GM23338 (cell line): Measurements from ENCODE around the gene RABIF. TPM values are rescaled to one million over a fixed set of nuclear protein-coding genes. Genes with fewer than 3 reads are reported as not detected.
A peak's percentile ranks its signal among the peaks of the same experiment; 100 is the strongest.

Experiments
- ATAC-seq: fragments of 200-7000 bp; cut with Tn5 transposase; 3 replicates; pipeline ENCODE4 v1.9.1; 2020
- DNase-seq: peaks from one replicate; pipeline ENCODE4 v3.0.0-alpha.2; 2015; ENCODE audit warnings: low spot score
- H2AFZ ChIP-seq: fragments of 200-600 bp; sonication (generic); 2 replicates; pipeline ENCODE4 v1.8.0; 2016; ENCODE audit warnings: antibody characterized with exemption, mild to moderate bottlenecking, moderate library complexity
- H3F3A ChIP-seq: fragments of 200-600 bp; sonication (generic); replicated peaks from 2 replicates; pipeline ENCODE4 v1.8.0; 2017; ENCODE audit warnings: antibody characterized with exemption, mixed run types, low read depth
- H3K27ac ChIP-seq: fragments of 200-600 bp; sonication (generic); 2 replicates; pipeline ENCODE4 v1.6.1; 2016; ENCODE audit warnings: low read depth
- H3K27me3 ChIP-seq: fragments of 200-600 bp; sonication (generic); 2 replicates; pipeline ENCODE4 v1.8.0; 2016; ENCODE audit warnings: mild to moderate bottlenecking, mixed run types, moderate library complexity; ENCODE audit not compliant: insufficient read depth
- H3K36me3 ChIP-seq: fragments of 200-600 bp; sonication (generic); 2 replicates; pipeline ENCODE4 v1.8.0; 2016; ENCODE audit warnings: mild to moderate bottlenecking; ENCODE audit not compliant: insufficient read depth
- H3K4me1 ChIP-seq: fragments of 200-600 bp; sonication (generic); 2 replicates; pipeline ENCODE4 v1.8.0; 2016; ENCODE audit warnings: mild to moderate bottlenecking, moderate library complexity; ENCODE audit not compliant: insufficient read depth
- H3K4me2 ChIP-seq: fragments of 200-600 bp; sonication (generic); 2 replicates; pipeline ENCODE4 v1.7.1; 2017; ENCODE audit warnings: mixed run types
- H3K4me3 ChIP-seq: fragments of 200-600 bp; sonication (generic); 2 replicates; pipeline ENCODE4 v1.6.1; 2016; ENCODE audit warnings: mixed run types
- H3K79me2 ChIP-seq: fragments of 200-600 bp; sonication (generic); replicated peaks from 2 replicates; pipeline ENCODE4 v1.8.0; 2017; ENCODE audit warnings: mild to moderate bottlenecking; ENCODE audit not compliant: insufficient read depth
- H3K9me2 ChIP-seq: fragments of 200-600 bp; sonication (generic); 2 replicates; pipeline ENCODE4 v1.8.0; 2017; ENCODE audit not compliant: insufficient read depth
- H4K20me1 ChIP-seq: fragments of 200-600 bp; sonication (generic); replicated peaks from 2 replicates; pipeline ENCODE4 v1.8.0; 2017; ENCODE audit warnings: mild to moderate bottlenecking; ENCODE audit not compliant: insufficient read depth
- H3K27ac Mint-ChIP-seq: 2 replicates; pipeline ENCODE4 v1.8.0; 2020; ENCODE audit warnings: inconsistent platforms, mild to moderate bottlenecking, moderate library complexity, mixed read lengths
- H3K27me3 Mint-ChIP-seq: 3 replicates; pipeline ENCODE4 v1.8.0; 2022; ENCODE audit warnings: low read depth, mild to moderate bottlenecking, moderate library complexity, mixed read lengths, inconsistent platforms; ENCODE audit not compliant: insufficient read depth, poor library complexity
- H3K36me3 Mint-ChIP-seq: 3 replicates; pipeline ENCODE4 v1.8.0; 2021; ENCODE audit warnings: low read depth, mild to moderate bottlenecking, inconsistent platforms, moderate library complexity, mixed read lengths
- H3K4me1 Mint-ChIP-seq: 3 replicates; pipeline ENCODE4 v1.8.0; 2020; ENCODE audit warnings: mild to moderate bottlenecking, inconsistent platforms, mixed read lengths
- H3K4me3 Mint-ChIP-seq: 3 replicates; pipeline ENCODE4 v1.8.0; 2021; ENCODE audit warnings: moderate library complexity, mild to moderate bottlenecking, inconsistent platforms, mixed read lengths
- H3K9me3 Mint-ChIP-seq: 3 replicates; pipeline ENCODE4 v1.8.0; 2020; ENCODE audit warnings: moderate library complexity, mild to moderate bottlenecking, inconsistent platforms, mixed read lengths
- CREB1 ChIP-seq: fragments of 250-450 bp; sonication (Bioruptor Pico); IDR thresholded peaks from 2 replicates; pipeline ENCODE4 v1.5.0; 2020; ENCODE audit warnings: low read depth, mild to moderate bottlenecking, moderate library complexity
- CTCF ChIP-seq, 2 experiments: fragments of 200-600 bp in 1 of 2; sonication (generic) in 1 of 2; conservative IDR thresholded peaks; 2 replicates each; pipeline versions ENCODE4 v1.5.1 to v1.6.1; 2016 to 2017; ENCODE audit warnings: antibody characterized with exemption in 2 of 2, low read depth in 2 of 2, mild to moderate bottlenecking in 2 of 2, moderate library complexity in 1 of 2
- ETS1 ChIP-seq: IDR thresholded peaks from 2 replicates; pipeline ENCODE4 v1.6.1; 2016; ENCODE audit warnings: antibody characterized with exemption
- EZH2phosphoT487 ChIP-seq: fragments of 200-600 bp; sonication (generic); IDR thresholded peaks from one replicate; pipeline ENCODE4 v1.8.1; 2018; ENCODE audit warnings: antibody characterized with exemption; ENCODE audit not compliant: unreplicated experiment
- JUNB ChIP-seq: IDR thresholded peaks from one replicate; pipeline ENCODE4 v1.6.1; 2016; ENCODE audit warnings: antibody characterized with exemption; ENCODE audit not compliant: unreplicated experiment
- NANOG ChIP-seq: IDR thresholded peaks from 2 replicates; pipeline ENCODE4 v1.6.1; 2016; ENCODE audit warnings: antibody characterized with exemption, borderline replicate concordance
- POLR2AphosphoS5 ChIP-seq: IDR thresholded peaks from 2 replicates; pipeline ENCODE4 v1.6.1; 2016; ENCODE audit warnings: antibody characterized with exemption, low read depth
- STAT1 ChIP-seq: IDR thresholded peaks from one replicate; pipeline ENCODE4 v1.6.1; 2016; ENCODE audit warnings: antibody characterized with exemption; ENCODE audit not compliant: unreplicated experiment
- ZNF462 ChIP-seq: fragments of 250-450 bp; sonication (Bioruptor Pico); IDR thresholded peaks from 2 replicates; pipeline ENCODE4 v1.5.0; 2020; ENCODE audit warnings: mild to moderate bottlenecking, moderate library complexity
- polyA plus RNA-seq: library from polyadenylated mRNA; unstranded; fragments of >200 nt; fragmentation: Nextera tagmentation; extraction: Ambion mirVana; gene quantifications from 2 replicates; pipeline ENCODE4 v1.2.1, GENCODE V29; 2016
- total RNA-seq: library from RNA; depleted of rRNA; stranded (reverse); fragments of >200 nt; shearing (Covaris generic); gene quantifications from 2 replicates; pipeline ENCODE4 v1.2.3, GENCODE V29; 2014

The RABIF gene
- total and polyA plus RNA-seq, 2 experiments from 2014 or later, result 4.9 to 7.6 TPM

- no peak for TF ChIP-seq ZNF462 (CRISPR knock-in tag)
- no peak for TF ChIP-seq NANOG
- no peak for TF ChIP-seq JUNB
- TF ChIP-seq STAT1, result no peak
- TF ChIP-seq ETS1, result no peak
- TF ChIP-seq CREB1 (CRISPR knock-in tag), result no peak
- TF ChIP-seq EZH2phosphoT487, result no peak
Measured at GRCh38 chr1:202837746-202838262, 51.1 kb downstream of the RABIF start (continued).

- Histone ChIP-seq H3K27me3 (no peaks in the 10 kb centered on the region), H3K4me3 (no peak overlapping the region), H3K79me2 (no peaks in the 10 kb centered on the region), H3K36me3 (no peaks in the 10 kb centered on the region), H3F3A (no peaks in the 10 kb centered on the region), H4K20me1 (no peaks in the 10 kb centered on the region), H3K4me2 (no peak overlapping the region), H3K4me1 (peaks cover 4% of the 10 kb centered on the region; the same call in 1 of the 2 replicates), H3K9me2 (no peaks in the 10 kb centered on the region; the same call in 1 of the 2 replicates), H3K27ac (no peak overlapping the region), H2AFZ (no peak overlapping the region)
- Mint-ChIP-seq H3K27ac (no peak overlapping the region), H3K27me3 (peaks cover 6% of the 10 kb centered on the region), H3K36me3 (no peaks in the 10 kb centered on the region), H3K9me3 (no peaks in the 10 kb centered on the region), H3K4me1 (peaks cover 21% of the 10 kb centered on the region), H3K4me3 (no peak overlapping the region; the same call in 2 of the 3 replicates)
- TF ChIP-seq POLR2AphosphoS5, result no peak
- peak in 1 of 2 experiments; percentile 34; a peak in 3 of 4 replicates for TF ChIP-seq CTCF (conservative IDR thresholded peaks at IDR 0.05; ENCODE audit: low read depth in 2 of 2)
- ATAC-seq (peak; percentile 54), DNase-seq (peak; percentile 32)
Measured at GRCh38 chr1:202836623-202837403, 52.1 kb downstream of the RABIF start.
